Measurements from ENCODE around the gene TSPAN4. TPM values are rescaled to one million over a fixed set of nuclear protein-coding genes. Genes with fewer than 3 reads are reported as not detected.

Gene TSPAN4
- total RNA-seq, 4 donors from 2014 or later = 145 to 234 (median 175) TPM

DNA sequence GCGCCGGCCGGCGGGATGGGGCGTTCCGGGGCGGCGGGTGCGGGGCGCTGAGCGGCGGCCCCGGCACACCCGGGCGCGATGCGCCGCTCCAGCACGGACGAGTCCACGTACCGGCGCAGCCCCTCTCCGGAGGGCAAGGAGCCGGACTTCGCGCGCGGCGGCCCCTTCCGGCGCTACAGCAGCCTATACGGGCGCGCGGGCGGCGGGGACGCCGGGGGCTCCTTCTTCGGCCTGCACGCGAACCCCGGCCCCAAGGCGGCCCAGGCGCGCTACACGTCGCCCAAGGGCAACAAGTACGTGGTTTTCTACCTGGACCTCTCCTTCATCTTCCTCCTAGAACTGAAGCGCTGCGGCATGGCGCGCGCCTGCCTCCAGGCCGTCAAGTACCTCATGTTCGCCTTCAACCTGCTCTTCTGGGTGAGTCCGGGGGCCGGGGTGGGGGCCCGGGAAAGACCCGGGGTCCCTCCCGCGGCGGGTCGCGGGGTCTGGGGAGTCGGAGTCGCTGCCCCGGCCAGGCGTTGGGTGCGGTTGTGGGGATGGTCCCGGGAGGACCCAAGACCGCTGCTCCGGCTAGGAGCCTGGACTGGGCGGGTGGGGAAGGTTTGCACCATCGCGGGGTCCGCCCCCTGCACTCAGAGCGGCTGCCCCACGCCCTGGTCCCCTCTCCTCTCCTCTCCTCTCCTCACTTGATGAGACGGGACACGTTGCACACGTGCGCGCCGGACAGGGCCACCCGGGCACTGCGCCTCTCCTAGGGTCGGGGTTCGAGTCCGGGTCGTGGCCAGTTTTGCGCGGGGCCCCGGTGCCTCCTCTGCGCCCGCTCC lies 7.5 kb downstream of the TSPAN4 start:
- no peak for DNase-seq (ENCODE audit: low spot score)
- no peak for ATAC-seq (ENCODE audit: low FRiP score)
- no peak for TF ChIP-seq CTCF (IDR thresholded peaks at IDR 0.05)

- ATAC-seq (ENCODE audit: low FRiP score) (no peak), DNase-seq (ENCODE audit: low spot score) (no peak)
- no peak for TF ChIP-seq CTCF (IDR thresholded peaks at IDR 0.05)
Measured at GRCh38 chr11:850775-851763, 8.4 kb downstream of the TSPAN4 start.

DNA sequence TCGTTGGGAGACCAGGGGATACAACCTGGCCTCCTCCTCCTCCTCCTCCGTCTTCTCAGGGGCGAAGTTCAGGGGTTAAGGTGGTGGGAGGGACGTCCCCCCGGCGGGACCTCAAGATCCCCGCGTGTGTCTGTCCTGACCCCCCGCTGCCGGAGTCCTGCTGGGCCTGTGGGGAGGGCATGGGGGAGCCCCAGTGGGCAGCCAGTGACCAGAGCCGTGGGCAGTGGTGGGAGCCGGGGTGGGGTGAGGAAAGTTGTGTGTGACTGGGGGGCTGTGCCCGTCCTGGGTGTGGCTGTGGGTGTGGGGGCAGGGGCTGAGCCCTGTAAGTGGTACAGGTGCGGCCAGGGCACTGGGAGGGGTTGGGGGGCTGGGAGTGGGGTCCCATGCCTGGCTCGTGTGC lies 10.1 kb downstream of the TSPAN4 start:
- no peak for DNase-seq (ENCODE audit: low spot score)
- ATAC-seq (ENCODE audit: low FRiP score) = no peak
- no peak for TF ChIP-seq CTCF (IDR thresholded peaks at IDR 0.05)

GRCh38 chr11:853682-854448 lies 11.2 kb downstream of the TSPAN4 start:
- no peak for DNase-seq (ENCODE audit: low spot score)
- no peak for TF ChIP-seq CTCF (IDR thresholded peaks at IDR 0.05)
- no peak for ATAC-seq (ENCODE audit: low FRiP score)

GRCh38 chr11:854601-855329 lies 12.1 kb downstream of the TSPAN4 start:
- TF ChIP-seq CTCF (IDR thresholded peaks at IDR 0.05) = no peak
- DNase-seq (ENCODE audit: low spot score) = no peak
- no peak for ATAC-seq (ENCODE audit: low FRiP score)

DNA sequence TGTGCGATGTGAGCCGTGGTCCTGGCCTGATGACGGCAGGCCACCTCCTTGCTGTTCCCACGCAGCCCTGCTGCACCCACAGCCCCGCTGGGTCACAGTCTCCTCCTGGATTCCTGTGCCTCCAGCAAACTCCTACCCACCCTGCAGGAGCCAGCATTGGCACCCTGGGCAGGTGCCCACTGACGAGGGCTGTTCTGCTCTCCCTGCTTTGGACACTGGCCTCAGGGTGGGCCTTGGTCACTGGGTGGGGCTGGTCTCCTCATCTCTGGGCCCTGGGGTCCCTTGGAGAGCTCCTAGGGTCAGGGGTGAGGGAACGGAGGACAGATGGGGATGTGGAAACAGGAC lies 12.7 kb downstream of the TSPAN4 start:
- no peak for TF ChIP-seq CTCF (IDR thresholded peaks at IDR 0.05)
- ATAC-seq (ENCODE audit: low FRiP score) (no peak), DNase-seq (ENCODE audit: low spot score) (no peak)

Measured in omental fat pad (tissue), 4 donors.